Panc1 (cell line): Measurements from ENCODE around the gene C1orf50. TPM values are rescaled to one million over a fixed set of nuclear protein-coding genes. Genes with fewer than 3 reads are reported as not detected.

Experiments
- ATAC-seq: fragments of 200-7000 bp; cut with Tn5 transposase; 2 replicates; pipeline ENCODE4 v1.9.1; 2020; ENCODE audit warnings: mild to moderate bottlenecking, moderate library complexity
- Bru-seq: library from RNA; stranded (reverse); fragments of 400-500 nt; gene quantifications from one replicate; lab custom pipeline; 2021; lab: Mats Ljungman, UMichigan
- BruChase-seq, 2 experiments: library from RNA; stranded (reverse); fragments of 400-500 nt; gene quantifications; one replicate each; lab custom pipeline; 2021; lab: Mats Ljungman, UMichigan
- BruUV-seq: library from RNA; stranded (reverse); fragments of 400-500 nt; replicated peaks from 2 replicates; lab custom pipeline; 2021; lab: Mats Ljungman, UMichigan
- CTCF ChIA-PET: fragments of 300-600 bp; sonication (Branson Sonifier 250); formaldehyde crosslinking; loops from one replicate; lab custom pipeline; 2022; ENCODE audit warnings: antibody characterized with exemption; lab: Charles Lee
- POLR2A ChIA-PET: fragments of 300-600 bp; sonication (Branson Sonifier 250); formaldehyde crosslinking; loops from one replicate; lab custom pipeline; 2022; ENCODE audit warnings: antibody characterized with exemption; lab: Charles Lee
- DNase-seq: peaks from one replicate; pipeline ENCODE4 v3.0.0-alpha.2; 2010; ENCODE audit warnings: low read depth, low spot score
- H3K27ac ChIP-seq: 2 replicates; pipeline ENCODE4 v1.5.1; 2011; ENCODE audit warnings: mild to moderate bottlenecking, low read length, inconsistent platforms
- H3K27me3 ChIP-seq: fragments of 200-500 bp; sonication (Bioruptor generic); 2 replicates; pipeline ENCODE4 v1.6.0; 2014; ENCODE audit warnings: low read length, inconsistent platforms; ENCODE audit not compliant: control insufficient read depth, insufficient read depth
- H3K36me3 ChIP-seq: fragments of 200-500 bp; sonication (Bioruptor generic); 2 replicates; pipeline ENCODE4 v1.5.1; 2014; ENCODE audit warnings: inconsistent platforms, mild to moderate bottlenecking, low read length, moderate library complexity; ENCODE audit not compliant: control insufficient read depth, insufficient read depth
- H3K4me1 ChIP-seq: 2 replicates; pipeline ENCODE4 v1.5.1; 2011; ENCODE audit warnings: inconsistent platforms, mild to moderate bottlenecking, low read length, moderate library complexity; ENCODE audit not compliant: control insufficient read depth, insufficient read depth
- H3K4me3 ChIP-seq, 2 experiments: 2 replicates each; pipeline ENCODE4 v1.5.1; 2011 to 2012; ENCODE audit warnings: low read depth in 2 of 2, low read length in 2 of 2, mild to moderate bottlenecking in 2 of 2, inconsistent platforms in 1 of 2, moderate library complexity in 1 of 2
- H3K9me3 ChIP-seq: fragments of 200-500 bp; sonication (Bioruptor generic); 2 replicates; pipeline ENCODE4 v1.5.1; 2014; ENCODE audit warnings: low read depth, mild to moderate bottlenecking, inconsistent platforms, low read length, moderate library complexity; ENCODE audit not compliant: control insufficient read depth, insufficient read depth
- CTCF ChIP-seq: fragments of 450-650 bp; IDR thresholded peaks from 2 replicates; pipeline ENCODE4 v1.5.1; 2017; ENCODE audit warnings: mild to moderate bottlenecking
- POLR2AphosphoS5 ChIP-seq: IDR thresholded peaks from 2 replicates; pipeline ENCODE4 v1.6.1; 2012; ENCODE audit warnings: mild to moderate bottlenecking, low read depth, low read length, moderate library complexity
- SIN3A ChIP-seq: IDR thresholded peaks from 2 replicates; pipeline ENCODE4 v1.6.1; 2012; ENCODE audit warnings: low read depth, mild to moderate bottlenecking, low read length, moderate library complexity, borderline replicate concordance; ENCODE audit not compliant: insufficient read depth
- TCF7L2 ChIP-seq: IDR thresholded peaks from 2 replicates; pipeline ENCODE4 v1.6.1; 2011; ENCODE audit warnings: mild to moderate bottlenecking, low read depth, low read length, inconsistent platforms
- in situ Hi-C: cut with HindIII; loops from 2 replicates; pipeline ENCODE4 v1.10.0; 2016; ENCODE audit warnings: low sequenced_read_pairs, low pct_unique_long_range_greater_than_20kb
- intact Hi-C: fragments of 100-400 bp; cut with micrococcal nuclease; formaldehyde crosslinking; loops from one replicate; pipeline ENCODE4 v1.10.0; 2022; ENCODE audit not compliant: unreplicated experiment
- long read RNA-seq: library from polyadenylated mRNA; unstranded; transcript quantifications from one replicate; pipeline ENCODE4 v2.0.0, GENCODE V29; 2021; ENCODE audit not compliant: unreplicated experiment
- polyA plus RNA-seq: library from polyadenylated mRNA; unstranded; fragments of >200 nt; gene quantifications from one replicate; pipeline ENCODE4 v1.2.1, GENCODE V29; 2012; ENCODE audit warnings: missing spikeins; ENCODE audit not compliant: insufficient read length
- total RNA-seq: library from RNA; stranded (reverse); gene quantifications from one replicate; pipeline ENCODE4 v1.2.1, GENCODE V29; 2021; ENCODE audit not compliant: unreplicated experiment
- TF ChIP-seq, protein P1 (sequence below), 2 experiments: IDR thresholded peaks; 2 replicates each; pipeline ENCODE4 v1.6.1; 2011 to 2012; ENCODE audit warnings: low read depth in 2 of 2, control low read depth in 1 of 2, low read length in 1 of 2, mild to moderate bottlenecking in 1 of 2, moderate library complexity in 1 of 2; ENCODE audit not compliant: insufficient read depth in 1 of 2

C1orf50 gene
- total RNA-seq: 5.8 TPM
- 2.3 TPM for polyA plus RNA-seq
- Bru-seq, nascent RNA: percentile 57 among the genes with signal in this experiment
- BruChase-seq, experiment 1, labeled RNA remaining after a 2-hour chase: percentile 79 among the genes with signal in this experiment
- BruChase-seq, experiment 2, labeled RNA remaining after a 6-hour chase: percentile 84 among the genes with signal in this experiment
- long read RNA-seq, full-length matches to known transcripts: 7 of 11 reads
- long read RNA-seq, partial matches to known transcripts: 0 of 11 reads
- long read RNA-seq, other reads (novel, unspliced or antisense): 4 of 11 reads

DNA sequence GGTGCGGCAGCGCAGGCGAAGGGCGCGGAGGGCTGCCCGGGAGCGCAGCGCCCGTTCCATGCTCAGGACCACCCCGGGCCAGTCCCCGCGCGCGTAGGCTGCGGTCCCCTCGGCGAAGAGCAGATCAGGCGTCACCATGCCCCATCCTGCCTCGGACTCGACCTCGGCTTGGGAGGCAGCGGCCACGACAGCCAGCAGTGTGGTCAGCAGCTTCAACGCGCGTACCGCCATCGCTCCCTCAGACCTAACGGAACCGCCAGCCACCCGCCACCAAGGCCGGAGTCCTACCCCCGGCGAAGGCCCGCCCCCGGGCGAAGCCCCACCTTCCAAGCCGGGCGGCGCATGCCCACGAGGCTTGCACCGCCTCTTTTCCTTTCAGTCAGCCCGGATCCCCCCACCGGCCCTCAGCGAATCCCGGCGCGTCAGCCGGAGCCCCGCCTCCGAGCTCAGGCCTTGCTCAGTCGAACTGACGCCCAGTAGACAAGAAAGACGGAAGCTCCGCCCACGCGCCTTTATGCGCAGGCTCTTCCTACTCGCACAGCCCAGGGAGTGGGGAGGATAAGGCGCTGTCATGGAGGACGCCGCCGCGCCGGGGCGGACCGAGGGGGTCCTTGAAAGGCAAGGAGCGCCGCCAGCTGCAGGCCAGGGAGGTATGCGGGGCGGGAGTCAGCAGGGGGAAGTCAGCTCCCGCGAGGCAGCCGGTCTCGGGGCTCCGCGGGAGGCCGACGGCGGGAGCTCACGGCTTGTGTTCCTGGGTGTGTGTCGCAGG is at the start of gene C1orf50, which contains the start of gene P3H1:
Gene C1orf50 (plus strand): TSS at position 509 of the 769 bp plus-strand sequence. CDS start 63 bp downstream, at position 572.
Gene P3H1 (minus strand): TSS at position 288 of the 769 bp plus-strand sequence. CDS start 57 bp downstream, at position 231.
- Histone ChIP-seq H3K27ac (peak within 1 kb of the TSS; percentile 88), H3K4me1 (peaks cover 17% of the 10 kb centered on the region), H3K9me3 (no peaks in the 10 kb centered on the region), H3K36me3 (no peaks in the 10 kb centered on the region; the same call in 1 of the 2 replicates), H3K27me3 (no peaks in the 10 kb centered on the region), H3K4me3 (peak within 1 kb of the TSS; percentile 90 to 99)
- in situ Hi-C loops (no loop called here), intact Hi-C loops (no loop called here)
- DNase-seq: peak; percentile 97
- peak; percentile 96 for ATAC-seq
- peak; percentile 87 for TF ChIP-seq POLR2AphosphoS5
- TF ChIP-seq, protein P1, sequence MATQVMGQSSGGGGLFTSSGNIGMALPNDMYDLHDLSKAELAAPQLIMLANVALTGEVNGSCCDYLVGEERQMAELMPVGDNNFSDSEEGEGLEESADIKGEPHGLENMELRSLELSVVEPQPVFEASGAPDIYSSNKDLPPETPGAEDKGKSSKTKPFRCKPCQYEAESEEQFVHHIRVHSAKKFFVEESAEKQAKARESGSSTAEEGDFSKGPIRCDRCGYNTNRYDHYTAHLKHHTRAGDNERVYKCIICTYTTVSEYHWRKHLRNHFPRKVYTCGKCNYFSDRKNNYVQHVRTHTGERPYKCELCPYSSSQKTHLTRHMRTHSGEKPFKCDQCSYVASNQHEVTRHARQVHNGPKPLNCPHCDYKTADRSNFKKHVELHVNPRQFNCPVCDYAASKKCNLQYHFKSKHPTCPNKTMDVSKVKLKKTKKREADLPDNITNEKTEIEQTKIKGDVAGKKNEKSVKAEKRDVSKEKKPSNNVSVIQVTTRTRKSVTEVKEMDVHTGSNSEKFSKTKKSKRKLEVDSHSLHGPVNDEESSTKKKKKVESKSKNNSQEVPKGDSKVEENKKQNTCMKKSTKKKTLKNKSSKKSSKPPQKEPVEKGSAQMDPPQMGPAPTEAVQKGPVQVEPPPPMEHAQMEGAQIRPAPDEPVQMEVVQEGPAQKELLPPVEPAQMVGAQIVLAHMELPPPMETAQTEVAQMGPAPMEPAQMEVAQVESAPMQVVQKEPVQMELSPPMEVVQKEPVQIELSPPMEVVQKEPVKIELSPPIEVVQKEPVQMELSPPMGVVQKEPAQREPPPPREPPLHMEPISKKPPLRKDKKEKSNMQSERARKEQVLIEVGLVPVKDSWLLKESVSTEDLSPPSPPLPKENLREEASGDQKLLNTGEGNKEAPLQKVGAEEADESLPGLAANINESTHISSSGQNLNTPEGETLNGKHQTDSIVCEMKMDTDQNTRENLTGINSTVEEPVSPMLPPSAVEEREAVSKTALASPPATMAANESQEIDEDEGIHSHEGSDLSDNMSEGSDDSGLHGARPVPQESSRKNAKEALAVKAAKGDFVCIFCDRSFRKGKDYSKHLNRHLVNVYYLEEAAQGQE (IDR thresholded peaks at IDR 0.05; ENCODE audit: insufficient read depth in 1 of 2, low read depth in 2 of 2, low read length in 1 of 2): no peak
- peak; percentile 48; the same call in 1 of the 2 replicates for TF ChIP-seq SIN3A
- ChIA-PET POLR2A (interaction anchor here (0.6 to 0.7 kb wide), 2 partner anchors 731 to 880 kb away, joined by 3 to 6 read pairs; no protein-coding TSS in a partner anchor), CTCF (interaction anchor here (0.6 to 1.6 kb wide), 6 partner anchors 11 to 307 kb away, joined by 3 to 4 read pairs (median 3); no protein-coding TSS in a partner anchor)
- BruUV-seq: no TSS peak

- in situ Hi-C loops (no loop called here), intact Hi-C loops (no loop called here)
- ATAC-seq: no peak
- Histone ChIP-seq H3K36me3 (no peaks in the 10 kb centered on the region), H3K9me3 (no peaks in the 10 kb centered on the region), H3K27me3 (no peaks in the 10 kb centered on the region), H3K4me3 (no peak overlapping the region), H3K4me1 (no peaks in the 10 kb centered on the region), H3K27ac (no peak overlapping the region)
- TF ChIP-seq TCF7L2: no peak
- TF ChIP-seq, protein P1 (IDR thresholded peaks at IDR 0.05; ENCODE audit: insufficient read depth in 1 of 2, low read depth in 2 of 2, low read length in 1 of 2): no peak
- TF ChIP-seq SIN3A: no peak
- no peak for TF ChIP-seq CTCF
- TF ChIP-seq POLR2AphosphoS5: no peak
- no peak for DNase-seq
- CTCF ChIA-PET: no interaction called here
- no TSS peak for BruUV-seq
- POLR2A ChIA-PET: no interaction called here
Measured at GRCh38 chr1:42720868-42721267, 46.2 kb upstream of the C1orf50 start.
